BLaER1 (cell line): Measurements from ENCODE around the gene PLXNA1.

Experiments
- H3K27ac ChIP-seq: shearing (Covaris generic); formaldehyde crosslinking; 2 replicates; pipeline ENCODE4 v1.8.1; 2022
- H3K27me3 ChIP-seq: shearing (Covaris generic); formaldehyde crosslinking; 2 replicates; pipeline ENCODE4 v1.8.1; 2022
- H3K36me3 ChIP-seq: shearing (Covaris generic); formaldehyde crosslinking; 2 replicates; pipeline ENCODE4 v1.8.1; 2022
- H3K4me1 ChIP-seq: shearing (Covaris generic); formaldehyde crosslinking; 2 replicates; pipeline ENCODE4 v1.8.1; 2022
- H3K4me2 ChIP-seq: shearing (Covaris generic); formaldehyde crosslinking; 2 replicates; pipeline ENCODE4 v1.8.1; 2022
- H3K4me3 ChIP-seq: shearing (Covaris generic); formaldehyde crosslinking; 2 replicates; pipeline ENCODE4 v1.8.1; 2022
- H3K9ac ChIP-seq: shearing (Covaris generic); formaldehyde crosslinking; 2 replicates; pipeline ENCODE4 v1.8.1; 2022
- H3K9me3 ChIP-seq: shearing (Covaris generic); formaldehyde crosslinking; 2 replicates; pipeline ENCODE4 v1.8.1; 2022
- H4K20me1 ChIP-seq: shearing (Covaris generic); formaldehyde crosslinking; 2 replicates; pipeline ENCODE4 v1.8.1; 2022
- Cebpa-rat ChIP-seq: shearing (Covaris generic); IDR thresholded peaks from 2 replicates; pipeline ENCODE4 v1.8.1; 2022

PLXNA1 gene

GRCh38 chr3:127026036-127026435 is 43.1 kb downstream of the PLXNA1 start:
- H3K36me3 ChIP-seq, result peaks cover 39% of the 10 kb centered on the region; the same call in 1 of the 2 replicates
- no peak for TF ChIP-seq Cebpa-rat
- peak overlapping the region; percentile 16; the same call in 1 of the 2 replicates for H3K4me2 ChIP-seq
- no peak overlapping the region for H3K4me3 ChIP-seq
- no peaks in the 10 kb centered on the region for H3K27me3 ChIP-seq
- H3K27ac ChIP-seq, result no peak overlapping the region
- H3K9me3 ChIP-seq, result no peaks in the 10 kb centered on the region
- peaks cover 12% of the 10 kb centered on the region; the same call in 1 of the 2 replicates for H4K20me1 ChIP-seq
- H3K9ac ChIP-seq, result no peak overlapping the region
- peaks cover 16% of the 10 kb centered on the region for H3K4me1 ChIP-seq

GRCh38 chr3:127026661-127027060 is 43.7 kb downstream of the PLXNA1 start:
- H3K27me3 ChIP-seq, result no peaks in the 10 kb centered on the region
- H3K4me3 ChIP-seq, result no peak overlapping the region
- H3K4me2 ChIP-seq, result no peak overlapping the region
- peaks cover 16% of the 10 kb centered on the region for H3K4me1 ChIP-seq
- no peak for TF ChIP-seq Cebpa-rat
- no peak overlapping the region for H3K9ac ChIP-seq
- H3K27ac ChIP-seq, result no peak overlapping the region
- peaks cover 33% of the 10 kb centered on the region; the same call in 1 of the 2 replicates for H3K36me3 ChIP-seq
- H4K20me1 ChIP-seq, result peaks cover 7% of the 10 kb centered on the region; the same call in 1 of the 2 replicates
- H3K9me3 ChIP-seq, result no peaks in the 10 kb centered on the region

GRCh38 chr3:127027061-127027735 is 44.3 kb downstream of the PLXNA1 start:
- no peaks in the 10 kb centered on the region for H3K27me3 ChIP-seq
- no peak overlapping the region for H3K27ac ChIP-seq
- no peak overlapping the region for H3K4me3 ChIP-seq
- no peaks in the 10 kb centered on the region for H3K9me3 ChIP-seq
- no peak overlapping the region for H3K9ac ChIP-seq
- H4K20me1 ChIP-seq, result peaks cover 7% of the 10 kb centered on the region; the same call in 1 of the 2 replicates
- peaks cover 28% of the 10 kb centered on the region; the same call in 1 of the 2 replicates for H3K36me3 ChIP-seq
- no peak overlapping the region for H3K4me2 ChIP-seq
- peaks cover 16% of the 10 kb centered on the region for H3K4me1 ChIP-seq
- TF ChIP-seq Cebpa-rat, result no peak

- Histone ChIP-seq H3K4me2 (no peak overlapping the region), H3K27ac (no peak overlapping the region), H3K27me3 (no peaks in the 10 kb centered on the region), H3K4me3 (no peak overlapping the region), H3K9ac (no peak overlapping the region), H3K9me3 (no peaks in the 10 kb centered on the region), H3K4me1 (peaks cover 16% of the 10 kb centered on the region), H4K20me1 (peaks cover 7% of the 10 kb centered on the region; the same call in 1 of the 2 replicates), H3K36me3 (peaks cover 24% of the 10 kb centered on the region; the same call in 1 of the 2 replicates)
- no peak for TF ChIP-seq Cebpa-rat
Observed at GRCh38 chr3:127027811-127028548, 45.1 kb downstream of the PLXNA1 start.

- no peaks in the 10 kb centered on the region for H3K9me3 ChIP-seq
- TF ChIP-seq Cebpa-rat, result no peak
- no peak overlapping the region for H3K4me3 ChIP-seq
- H3K36me3 ChIP-seq, result peaks cover 25% of the 10 kb centered on the region; the same call in 1 of the 2 replicates
- no peak overlapping the region for H3K4me2 ChIP-seq
- H3K9ac ChIP-seq, result no peak overlapping the region
- H3K4me1 ChIP-seq, result peaks cover 16% of the 10 kb centered on the region
- peaks cover 7% of the 10 kb centered on the region; the same call in 1 of the 2 replicates for H4K20me1 ChIP-seq
- H3K27me3 ChIP-seq, result no peaks in the 10 kb centered on the region
- no peak overlapping the region for H3K27ac ChIP-seq
Observed at GRCh38 chr3:127028781-127029657, 46.1 kb downstream of the PLXNA1 start.

- peaks cover 7% of the 10 kb centered on the region; the same call in 1 of the 2 replicates for H4K20me1 ChIP-seq
- H3K9ac ChIP-seq, result no peak overlapping the region
- H3K27ac ChIP-seq, result no peak overlapping the region
- TF ChIP-seq Cebpa-rat, result no peak
- no peaks in the 10 kb centered on the region for H3K9me3 ChIP-seq
- peaks cover 15% of the 10 kb centered on the region for H3K4me1 ChIP-seq
- no peaks in the 10 kb centered on the region for H3K27me3 ChIP-seq
- peaks cover 25% of the 10 kb centered on the region; the same call in 1 of the 2 replicates for H3K36me3 ChIP-seq
- H3K4me2 ChIP-seq, result no peak overlapping the region
- H3K4me3 ChIP-seq, result no peak overlapping the region
Observed at GRCh38 chr3:127029658-127030507, 47.0 kb downstream of the PLXNA1 start.

GRCh38 chr3:127030508-127031412 is 47.8 kb downstream of the PLXNA1 start:
- Histone ChIP-seq H3K9ac (no peak overlapping the region), H3K36me3 (peaks cover 25% of the 10 kb centered on the region; the same call in 1 of the 2 replicates), H3K4me3 (no peak overlapping the region), H3K4me1 (peaks cover 6% of the 10 kb centered on the region), H3K27me3 (no peaks in the 10 kb centered on the region), H3K4me2 (no peak overlapping the region), H4K20me1 (peaks cover 14% of the 10 kb centered on the region; the same call in 1 of the 2 replicates), H3K9me3 (no peaks in the 10 kb centered on the region), H3K27ac (no peak overlapping the region)
- no peak for TF ChIP-seq Cebpa-rat

GRCh38 chr3:127031413-127031810 is 48.5 kb downstream of the PLXNA1 start:
- Histone ChIP-seq H3K9me3 (no peaks in the 10 kb centered on the region), H3K4me1 (no peaks in the 10 kb centered on the region), H3K9ac (no peak overlapping the region), H3K27ac (no peak overlapping the region), H3K27me3 (no peaks in the 10 kb centered on the region), H3K4me2 (no peak overlapping the region), H3K36me3 (peaks cover 25% of the 10 kb centered on the region; the same call in 1 of the 2 replicates), H4K20me1 (peaks cover 15% of the 10 kb centered on the region; the same call in 1 of the 2 replicates), H3K4me3 (no peak overlapping the region)
- no peak for TF ChIP-seq Cebpa-rat
